ACC112 (cell line): ENCODE results near the gene MANSC4.

Experiments
- H2AFZ ChIP-seq: fragments of 200-600 bp; sonication (generic); one replicate; pipeline ENCODE4 v1.6.0; 2017; ENCODE audit warnings: antibody characterized with exemption, low read length; ENCODE audit not compliant: unreplicated experiment
- H3K27ac ChIP-seq: fragments of 200-600 bp; sonication (generic); 2 replicates; pipeline ENCODE4 v1.5.1; 2014; ENCODE audit warnings: low read depth, mild to moderate bottlenecking, antibody characterized with exemption, low read length, moderate library complexity
- H3K27me3 ChIP-seq: fragments of 200-600 bp; sonication (generic); 2 replicates; pipeline ENCODE4 v1.6.1; 2014; ENCODE audit warnings: mild to moderate bottlenecking, antibody characterized with exemption, low read length, moderate library complexity, mixed read lengths; ENCODE audit not compliant: insufficient read depth
- H3K36me3 ChIP-seq: fragments of 200-600 bp; sonication (generic); 2 replicates; pipeline ENCODE4 v1.6.1; 2016; ENCODE audit warnings: mild to moderate bottlenecking, antibody characterized with exemption, low read length, moderate library complexity, mixed read lengths; ENCODE audit not compliant: insufficient read depth
- H3K4me1 ChIP-seq: fragments of 200-600 bp; sonication (generic); one replicate; pipeline ENCODE4 v1.6.1; 2016; ENCODE audit warnings: low read length, mixed read lengths; ENCODE audit not compliant: insufficient read depth, unreplicated experiment, control insufficient read depth
- H3K4me3 ChIP-seq: fragments of 200-600 bp; sonication (generic); 2 replicates; pipeline ENCODE4 v1.5.1; 2014; ENCODE audit warnings: mild to moderate bottlenecking, low read depth, low read length
- H3K79me2 ChIP-seq: fragments of 200-600 bp; sonication (generic); one replicate; pipeline ENCODE4 v1.6.0; 2016; ENCODE audit warnings: low read length; ENCODE audit not compliant: control insufficient read depth, unreplicated experiment, insufficient read depth

The MANSC4 gene

GRCh38 chr12:27723212-27723611 is 56.8 kb downstream of the MANSC4 start:
- H3K27ac ChIP-seq: no peak overlapping the region
- H2AFZ ChIP-seq: no peak overlapping the region
- H3K79me2 ChIP-seq: peaks cover 4% of the 10 kb centered on the region
- H3K4me1 ChIP-seq: no peaks in the 10 kb centered on the region
- H3K27me3 ChIP-seq: no peaks in the 10 kb centered on the region
- peaks cover 14% of the 10 kb centered on the region; the same call in 1 of the 2 replicates for H3K36me3 ChIP-seq
- H3K4me3 ChIP-seq: no peak overlapping the region
